ENCODE data around the gene ORAI3. TPM values are rescaled to one million over a fixed set of nuclear protein-coding genes. Genes with fewer than 3 reads are reported as not detected.

The ORAI3 gene
- polyA plus RNA-seq, 4 donors = 6.2 to 38.1 (median 8.6) TPM

DNA sequence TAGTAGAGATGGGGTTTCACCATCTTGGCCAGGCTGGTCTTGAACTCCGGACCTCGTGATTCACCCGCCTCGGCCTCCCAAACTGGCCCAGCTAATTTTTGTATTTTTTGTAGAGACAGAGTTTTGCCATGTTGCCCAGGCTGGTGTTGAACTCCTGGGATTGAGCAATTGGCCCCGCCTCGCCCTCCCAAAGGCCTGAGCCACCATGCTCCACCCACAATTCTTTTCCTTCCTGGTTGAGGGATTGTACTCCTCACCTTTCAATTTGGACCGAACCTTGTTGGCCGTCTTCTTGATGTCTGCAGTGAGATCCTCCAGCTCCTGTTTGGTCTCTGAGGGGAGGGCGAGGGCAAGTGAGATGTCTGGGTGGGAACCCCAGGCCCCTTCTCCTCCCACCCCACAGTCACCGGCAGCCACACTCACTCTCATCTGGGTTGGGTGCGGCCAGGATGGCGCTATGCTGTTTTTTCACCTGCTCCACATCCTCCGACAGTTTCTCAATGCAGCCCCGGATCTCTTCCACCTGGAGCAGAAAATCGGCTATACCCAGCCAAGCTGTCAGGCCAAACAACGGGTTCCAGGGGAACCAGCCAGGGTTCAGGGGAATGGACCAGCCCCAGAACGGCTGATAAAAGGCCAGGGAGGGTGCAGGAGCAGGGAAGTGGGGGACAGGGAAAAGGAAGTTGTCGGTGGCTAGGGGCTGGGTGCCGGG is 52.0 kb downstream of the ORAI3 start:
- no peak for FAIRE-seq
- no peaks in the 10 kb centered on the region for H3K9me3 ChIP-seq (ENCODE audit: control insufficient read depth in 2 of 2, insufficient read depth in 1 of 2, low read depth in 1 of 2, low read length in 1 of 2)
- H3K27ac ChIP-seq (ENCODE audit: low read depth in 1 of 3, low read length in 2 of 3) = no peak overlapping the region
- 58 to 84% (median 69%) methylated on average over 19 of the region's 19 CpGs for WGBS, 3 donors
- H3K27me3 ChIP-seq (ENCODE audit: control insufficient read depth in 3 of 3, insufficient read depth in 3 of 3, low read length in 3 of 3) = peaks cover 0 to 9% (median 0%) of the 10 kb centered on the region in 3 donors
- DNase-seq = peak in 1 of 2 donors; percentile 48
- no peaks in the 10 kb centered on the region for H3K36me3 ChIP-seq (ENCODE audit: control insufficient read depth in 3 of 3, insufficient read depth in 2 of 3, low read depth in 1 of 3, low read length in 3 of 3)
- H3K4me1 ChIP-seq (ENCODE audit: control insufficient read depth in 3 of 3, insufficient read depth in 2 of 3, low read depth in 1 of 3, low read length in 2 of 3) = peaks cover 0 to 40% (median 0%) of the 10 kb centered on the region in 3 donors
- H3K4me3 ChIP-seq (ENCODE audit: low read depth in 1 of 3, low read length in 3 of 3) = no peak overlapping the region

DNA sequence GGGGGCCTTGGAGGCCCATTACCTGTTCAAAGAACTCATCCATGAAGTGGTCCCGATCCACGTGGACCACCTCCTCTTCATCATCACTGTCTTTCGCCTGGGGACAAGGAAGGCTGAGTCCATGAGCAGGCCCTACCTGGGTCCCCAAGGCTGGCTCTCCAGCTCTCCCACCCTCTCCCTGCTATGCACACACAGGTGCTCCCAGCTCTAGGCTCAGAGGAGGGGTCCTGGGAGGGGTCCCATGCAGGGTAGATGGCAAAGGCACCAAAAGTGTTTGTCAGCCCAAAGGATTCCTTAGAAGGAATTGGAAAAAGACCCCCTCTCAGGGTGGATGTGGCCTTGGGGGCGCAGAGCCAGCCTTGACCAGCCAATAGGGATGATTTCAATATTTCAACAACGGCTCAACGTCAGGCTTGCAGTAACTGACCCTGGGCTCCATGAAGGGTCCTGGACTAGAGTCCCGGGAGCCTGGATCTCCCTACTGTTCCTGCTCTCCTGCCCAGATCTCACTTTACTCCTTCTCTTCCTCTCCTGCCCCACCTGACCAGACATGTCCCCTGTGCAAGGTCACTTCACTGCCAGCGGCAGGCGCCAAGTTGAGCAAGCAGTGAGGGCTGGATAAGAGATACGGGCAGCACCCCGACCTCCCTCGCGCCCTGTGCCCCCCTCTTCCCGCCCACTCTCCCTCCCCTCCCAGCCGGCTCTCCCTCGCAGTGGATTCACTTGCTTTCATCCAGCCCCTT is 52.8 kb downstream of the ORAI3 start:
- DNase-seq (peak in 1 of 2 donors; percentile 37), FAIRE-seq (no peak)
- no peaks in the 10 kb centered on the region for H3K9me3 ChIP-seq (ENCODE audit: control insufficient read depth in 2 of 2, insufficient read depth in 1 of 2, low read depth in 1 of 2, low read length in 1 of 2)
- no peak overlapping the region for H3K4me3 ChIP-seq (ENCODE audit: low read depth in 1 of 3, low read length in 3 of 3)
- peaks cover 0 to 15% (median 2%) of the 10 kb centered on the region in 3 donors for H3K27me3 ChIP-seq (ENCODE audit: control insufficient read depth in 3 of 3, insufficient read depth in 3 of 3, low read length in 3 of 3)
- WGBS, 3 donors = 30 to 62% (median 53%) methylated on average over 15 to 16 of the region's 16 CpGs
- peaks cover 0 to 34% (median 0%) of the 10 kb centered on the region in 3 donors for H3K4me1 ChIP-seq (ENCODE audit: control insufficient read depth in 3 of 3, insufficient read depth in 2 of 3, low read depth in 1 of 3, low read length in 2 of 3)
- H3K36me3 ChIP-seq (ENCODE audit: control insufficient read depth in 3 of 3, insufficient read depth in 2 of 3, low read depth in 1 of 3, low read length in 3 of 3) = no peaks in the 10 kb centered on the region
- no peak overlapping the region for H3K27ac ChIP-seq (ENCODE audit: low read depth in 1 of 3, low read length in 2 of 3)

DNA sequence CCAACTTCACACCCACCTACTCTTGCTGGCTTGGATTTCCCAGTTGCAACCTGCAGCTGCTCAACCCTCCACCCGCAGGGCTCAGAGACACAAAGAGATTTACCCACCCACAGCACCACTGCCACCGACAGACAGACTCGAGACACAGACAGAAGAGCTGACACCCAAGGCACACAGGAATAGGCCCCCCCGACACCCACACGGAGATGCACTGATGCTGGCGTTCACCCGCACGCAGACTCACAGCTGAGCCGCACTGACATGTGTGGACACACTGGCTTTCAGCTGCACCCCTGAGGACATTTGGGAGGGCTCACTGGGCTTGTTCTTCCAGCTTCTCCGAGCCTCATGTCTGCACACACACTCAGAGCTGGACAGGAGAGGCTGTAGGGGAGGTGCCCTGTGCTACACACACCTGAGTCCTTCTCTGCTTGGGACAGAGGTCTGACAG is 53.4 kb downstream of the ORAI3 start:
- Histone ChIP-seq H3K9me3 (ENCODE audit: control insufficient read depth in 2 of 2, insufficient read depth in 1 of 2, low read depth in 1 of 2, low read length in 1 of 2) (no peaks in the 10 kb centered on the region), H3K27me3 (ENCODE audit: control insufficient read depth in 3 of 3, insufficient read depth in 3 of 3, low read length in 3 of 3) (peaks cover 0 to 21% (median 2%) of the 10 kb centered on the region in 3 donors), H3K4me3 (ENCODE audit: low read depth in 1 of 3, low read length in 3 of 3) (no peak overlapping the region), H3K4me1 (ENCODE audit: control insufficient read depth in 3 of 3, insufficient read depth in 2 of 3, low read depth in 1 of 3, low read length in 2 of 3) (peaks cover 0 to 33% (median 0%) of the 10 kb centered on the region in 3 donors), H3K36me3 (ENCODE audit: control insufficient read depth in 3 of 3, insufficient read depth in 2 of 3, low read depth in 1 of 3, low read length in 3 of 3) (no peaks in the 10 kb centered on the region), H3K27ac (ENCODE audit: low read depth in 1 of 3, low read length in 2 of 3) (no peak overlapping the region)
- DNase-seq (no peak), FAIRE-seq (no peak)
- 74 to 80% (median 78%) methylated on average over 10 of the region's 10 CpGs for WGBS, 3 donors

DNA sequence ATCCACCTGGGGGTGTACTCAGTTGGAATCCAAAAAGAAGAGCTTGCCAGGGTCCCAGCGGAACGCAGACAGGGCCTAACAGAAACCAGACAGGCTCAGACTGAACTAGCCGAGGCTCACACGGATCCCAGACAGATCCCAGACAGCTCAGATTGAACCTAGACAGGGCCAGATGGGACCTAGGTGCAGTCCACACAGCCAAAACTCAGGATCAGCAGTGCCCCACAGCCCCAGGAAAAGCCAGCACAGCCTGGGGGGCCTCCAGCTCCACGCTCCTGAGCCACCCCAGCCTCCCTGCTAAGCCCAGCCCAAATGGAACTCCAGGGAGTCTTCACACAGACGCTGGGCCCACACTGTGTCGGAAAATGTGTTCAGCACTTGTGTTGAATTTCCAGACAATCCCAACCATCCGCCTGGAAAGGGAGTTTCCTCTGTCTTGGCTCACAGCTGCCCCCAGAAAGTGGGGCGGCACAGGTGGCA is 54.0 kb downstream of the ORAI3 start:
- no peak for FAIRE-seq
- Histone ChIP-seq H3K4me1 (ENCODE audit: control insufficient read depth in 3 of 3, insufficient read depth in 2 of 3, low read depth in 1 of 3, low read length in 2 of 3) (peaks cover 0 to 27% (median 0%) of the 10 kb centered on the region in 3 donors), H3K27me3 (ENCODE audit: control insufficient read depth in 3 of 3, insufficient read depth in 3 of 3, low read length in 3 of 3) (peaks cover 0 to 27% (median 2%) of the 10 kb centered on the region in 3 donors), H3K9me3 (ENCODE audit: control insufficient read depth in 2 of 2, insufficient read depth in 1 of 2, low read depth in 1 of 2, low read length in 1 of 2) (no peaks in the 10 kb centered on the region), H3K27ac (ENCODE audit: low read depth in 1 of 3, low read length in 2 of 3) (no peak overlapping the region), H3K36me3 (ENCODE audit: control insufficient read depth in 3 of 3, insufficient read depth in 2 of 3, low read depth in 1 of 3, low read length in 3 of 3) (no peaks in the 10 kb centered on the region), H3K4me3 (ENCODE audit: low read depth in 1 of 3, low read length in 3 of 3) (no peak overlapping the region)
- DNase-seq = no peak
- 85 to 91% (median 90%) methylated on average over 9 of the region's 9 CpGs for WGBS, 3 donors

DNA sequence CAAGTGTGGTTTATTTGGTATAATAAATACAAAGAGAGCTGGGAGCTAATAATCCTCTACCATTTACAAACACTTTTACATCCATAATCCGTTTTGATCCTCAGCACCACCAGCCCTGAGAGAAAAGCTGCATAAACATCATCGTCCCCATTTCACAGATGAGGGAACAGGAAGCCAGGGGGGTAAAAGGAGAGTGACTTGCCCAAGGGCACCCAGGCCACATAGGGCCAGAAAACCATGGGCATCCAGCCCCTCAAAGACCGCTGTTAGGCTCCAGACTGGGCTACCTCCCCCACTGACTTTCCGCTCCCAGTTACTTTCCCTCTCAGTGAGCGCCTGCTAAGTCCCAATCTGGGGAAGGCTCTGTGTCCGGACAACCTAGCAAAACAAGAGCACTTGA is 54.9 kb downstream of the ORAI3 start:
- H3K36me3 ChIP-seq (ENCODE audit: control insufficient read depth in 3 of 3, insufficient read depth in 2 of 3, low read depth in 1 of 3, low read length in 3 of 3) = no peaks in the 10 kb centered on the region
- H3K27ac ChIP-seq (ENCODE audit: low read depth in 1 of 3, low read length in 2 of 3) = no peak overlapping the region
- H3K9me3 ChIP-seq (ENCODE audit: control insufficient read depth in 2 of 2, insufficient read depth in 1 of 2, low read depth in 1 of 2, low read length in 1 of 2) = no peaks in the 10 kb centered on the region
- WGBS, 3 donors = 80 to 87% (median 83%) methylated on average over 6 of the region's 6 CpGs
- peaks cover 0 to 18% (median 0%) of the 10 kb centered on the region in 3 donors for H3K4me1 ChIP-seq (ENCODE audit: control insufficient read depth in 3 of 3, insufficient read depth in 2 of 3, low read depth in 1 of 3, low read length in 2 of 3)
- no peak overlapping the region for H3K4me3 ChIP-seq (ENCODE audit: low read depth in 1 of 3, low read length in 3 of 3)
- FAIRE-seq = no peak
- H3K27me3 ChIP-seq (ENCODE audit: control insufficient read depth in 3 of 3, insufficient read depth in 3 of 3, low read length in 3 of 3) = peaks cover 0 to 32% (median 2%) of the 10 kb centered on the region in 3 donors
- no peak for DNase-seq

Other genes starting within 250 kb of the ORAI3 start
- gene SRCAP, start 249.9 kb upstream of the ORAI3 start, polyA plus RNA-seq = 10 to 100 TPM in 2 of 4 donors, 1 to 10 TPM in 2; 1.6 to 36.8 (median 13.7) TPM
- 10 to 100 TPM; 31.2 to 46.5 (median 35.7) TPM for gene PHKG2, start 200.6 kb upstream of the ORAI3 start, polyA plus RNA-seq
- 1 to 10 TPM; 2.4 to 6.5 (median 5.1) TPM for gene CFAP119, start 187.0 kb upstream of the ORAI3 start, polyA plus RNA-seq
- 10 to 100 TPM; 55.9 to 84.9 (median 58.1) TPM for gene RNF40, start 186.7 kb upstream of the ORAI3 start, polyA plus RNA-seq
- gene ZNF629, start 161.9 kb upstream of the ORAI3 start, polyA plus RNA-seq = 10 to 100 TPM in 1 of 4 donors, 1 to 10 TPM in 3; 3.4 to 17.5 (median 5.8) TPM
- 10 to 100 TPM; 23.7 to 33.2 (median 30.5) TPM for gene BCL7C, start 55.0 kb upstream of the ORAI3 start, polyA plus RNA-seq
- 1 to 10 TPM in 2 of 4 donors, not detected in 2; 1.1 to 3.0 TPM for gene CTF1, start 52.5 kb upstream of the ORAI3 start, polyA plus RNA-seq
- gene FBXL19, start 25.5 kb upstream of the ORAI3 start, polyA plus RNA-seq = 10 to 100 TPM in 2 of 4 donors, 1 to 10 TPM in 2; 8.7 to 26.3 (median 13.4) TPM
- gene SETD1A, start 8.7 kb downstream of the ORAI3 start, polyA plus RNA-seq = 10 to 100 TPM in 2 of 4 donors, 1 to 10 TPM in 2; 6.9 to 11.4 (median 9.0) TPM
- gene HSD3B7, start 36.1 kb downstream of the ORAI3 start, polyA plus RNA-seq = 10 to 100 TPM; 15.9 to 48.9 (median 23.2) TPM
- 1 to 10 TPM in 1 of 4 donors, under 1 TPM in 1, not detected in 2; 0.64 to 1.5 TPM for gene STX1B, start 61.6 kb downstream of the ORAI3 start, polyA plus RNA-seq
- 100 to 1,000 TPM in 2 of 4 donors, 10 to 100 TPM in 2; 64.6 to 115 (median 91.5) TPM for gene STX4, start 84.5 kb downstream of the ORAI3 start, polyA plus RNA-seq
- 10 to 100 TPM in 2 of 4 donors, 1 to 10 TPM in 2; 5.4 to 12.2 (median 10.1) TPM for gene ZNF668, start 125.2 kb downstream of the ORAI3 start, polyA plus RNA-seq
- 10 to 100 TPM in 2 of 4 donors, 1 to 10 TPM in 2; 3.0 to 14.0 (median 7.3) TPM for gene ZNF646, start 125.4 kb downstream of the ORAI3 start, polyA plus RNA-seq
- gene PRSS53, start 139.9 kb downstream of the ORAI3 start, polyA plus RNA-seq = 1 to 10 TPM; 1.2 to 4.7 (median 1.7) TPM
- 10 to 100 TPM; 54.4 to 87.8 (median 80.6) TPM for gene VKORC1, start 145.7 kb downstream of the ORAI3 start, polyA plus RNA-seq
- gene BCKDK, start 159.3 kb downstream of the ORAI3 start, polyA plus RNA-seq = 10 to 100 TPM; 23.8 to 30.5 (median 27.6) TPM
- gene KAT8, start 168.6 kb downstream of the ORAI3 start, polyA plus RNA-seq = 10 to 100 TPM; 43.7 to 57.1 (median 44.0) TPM
- 100 to 1,000 TPM; 220 to 393 (median 292) TPM for gene PRSS8, start 186.7 kb downstream of the ORAI3 start, polyA plus RNA-seq
- 10 to 100 TPM in 2 of 4 donors, 1 to 10 TPM in 2; 2.5 to 19.2 (median 8.1) TPM for gene PRSS36, start 201.0 kb downstream of the ORAI3 start, polyA plus RNA-seq
- 100 to 1,000 TPM; 147 to 415 (median 209) TPM for gene FUS, start 231.1 kb downstream of the ORAI3 start, polyA plus RNA-seq

Measured in small intestine (tissue), 7 donors.